ENCODE data around the gene HCK.
"Not testable (repeated sequence)": the region's sequence is repeated elsewhere in the genome, so short reads cannot be mapped to it uniquely, and the experiment has no call there.

Gene HCK

GRCh38 chr20:32091888-32092346 lies 39.9 kb downstream of the HCK start:
- peak; percentile 44 to 58 for DNase-seq (ENCODE audit: low read depth in 2 of 2)

- no peak for DNase-seq (ENCODE audit: low read depth in 2 of 2)
Observed at GRCh38 chr20:32098786-32099185, 46.7 kb downstream of the HCK start.

GRCh38 chr20:32108814-32109391 lies 56.9 kb downstream of the HCK start:
- no peak for DNase-seq (ENCODE audit: low read depth in 2 of 2)

GRCh38 chr20:32109392-32110172 lies 57.5 kb downstream of the HCK start, which contains the start of gene TM9SF4:
Gene TM9SF4 (plus strand): TSS chr20:32109714. CDS start chr20:32109741, 27 bp downstream.
- DNase-seq (ENCODE audit: low read depth in 2 of 2) = peak; percentile 73 to 77

GRCh38 chr20:32110173-32110704 lies 58.2 kb downstream of the HCK start:
- DNase-seq (ENCODE audit: low read depth in 2 of 2) = no peak

GRCh38 chr20:32110727-32111126 lies 58.7 kb downstream of the HCK start:
- no peak for DNase-seq (ENCODE audit: low read depth in 2 of 2)

- DNase-seq (ENCODE audit: low read depth in 2 of 2) = no peak
Observed at GRCh38 chr20:32111156-32111686, 59.2 kb downstream of the HCK start.

GRCh38 chr20:32111753-32112152 lies 59.7 kb downstream of the HCK start:
- DNase-seq (ENCODE audit: low read depth in 2 of 2) = no peak

- DNase-seq (ENCODE audit: low read depth in 2 of 2) = no peak
Observed at GRCh38 chr20:32112841-32113240, 60.8 kb downstream of the HCK start.

GRCh38 chr20:32113591-32114260 lies 61.7 kb downstream of the HCK start:
- DNase-seq (ENCODE audit: low read depth in 2 of 2) = no peak

- DNase-seq (ENCODE audit: low read depth in 2 of 2) = no peak
Observed at GRCh38 chr20:32114305-32114960, 62.4 kb downstream of the HCK start.

GRCh38 chr20:32115211-32115767 lies 63.2 kb downstream of the HCK start:
- DNase-seq (ENCODE audit: low read depth in 2 of 2) = no peak

- no peak for DNase-seq (ENCODE audit: low read depth in 2 of 2)
Observed at GRCh38 chr20:32116079-32116521, 64.1 kb downstream of the HCK start.

GRCh38 chr20:32116796-32117195 lies 64.8 kb downstream of the HCK start:
- DNase-seq (ENCODE audit: low read depth in 2 of 2) = not testable (repeated sequence)

GRCh38 chr20:32118427-32118826 lies 66.4 kb downstream of the HCK start:
- not testable (repeated sequence) for DNase-seq (ENCODE audit: low read depth in 2 of 2)

GRCh38 chr20:32119734-32120133 lies 67.7 kb downstream of the HCK start:
- no peak for DNase-seq (ENCODE audit: low read depth in 2 of 2)

GRCh38 chr20:32121908-32122307 lies 69.9 kb downstream of the HCK start:
- DNase-seq (ENCODE audit: low read depth in 2 of 2) = not testable (repeated sequence)

GRCh38 chr20:32123088-32123487 lies 71.0 kb downstream of the HCK start:
- no peak for DNase-seq (ENCODE audit: low read depth in 2 of 2)

- no peak for DNase-seq (ENCODE audit: low read depth in 2 of 2)
Observed at GRCh38 chr20:32124916-32125454, 72.9 kb downstream of the HCK start.

GRCh38 chr20:32125506-32125905 lies 73.5 kb downstream of the HCK start:
- DNase-seq (ENCODE audit: low read depth in 2 of 2) = no peak

- DNase-seq (ENCODE audit: low read depth in 2 of 2) = no peak
Observed at GRCh38 chr20:32126919-32127318, 74.9 kb downstream of the HCK start.
